Mesendoderm (in vitro differentiated cells): Measurements from ENCODE around the gene SMAP2.

Experiments
- DNase-seq: peaks from one replicate; pipeline ENCODE4 v3.0.0; 2013
- H2AK5ac ChIP-seq: 2 replicates; pipeline ENCODE4 v1.6.1; 2013; ENCODE audit warnings: low read length, inconsistent platforms
- H2BK120ac ChIP-seq: 2 replicates; pipeline ENCODE4 v1.6.1; 2013; ENCODE audit warnings: low read depth, mild to moderate bottlenecking, low read length, moderate library complexity, mixed read lengths
- H2BK15ac ChIP-seq: replicated peaks from 2 replicates; pipeline ENCODE4 v1.6.1; 2013; ENCODE audit warnings: low read depth, mild to moderate bottlenecking, moderate library complexity
- H2BK5ac ChIP-seq: 2 replicates; pipeline ENCODE4 v1.6.1; 2013; ENCODE audit warnings: low read length, inconsistent platforms
- H3K18ac ChIP-seq: 2 replicates; pipeline ENCODE4 v1.6.1; 2013; ENCODE audit warnings: mild to moderate bottlenecking, low read length, mixed read lengths
- H3K23ac ChIP-seq: one replicate; pipeline ENCODE4 v1.6.1; 2013; ENCODE audit warnings: low read length
- H3K27ac ChIP-seq: 2 replicates; pipeline ENCODE4 v1.5.1; 2013; ENCODE audit warnings: low read depth, mild to moderate bottlenecking, inconsistent platforms, low read length, moderate library complexity
- H3K27me3 ChIP-seq: 2 replicates; pipeline ENCODE4 v1.6.1; 2013; ENCODE audit warnings: low read length, control low read depth, mild to moderate bottlenecking, inconsistent platforms; ENCODE audit not compliant: insufficient read depth, poor library complexity
- H3K36me3 ChIP-seq: 2 replicates; pipeline ENCODE4 v1.6.1; 2013; ENCODE audit warnings: low read length, inconsistent platforms; ENCODE audit not compliant: control insufficient read depth, insufficient read depth
- H3K4ac ChIP-seq: one replicate; pipeline ENCODE4 v1.6.1; 2013; ENCODE audit warnings: low read depth, mild to moderate bottlenecking, low read length, moderate library complexity
- H3K4me1 ChIP-seq: 2 replicates; pipeline ENCODE4 v1.6.1; 2013; ENCODE audit warnings: low read depth, low read length, inconsistent platforms; ENCODE audit not compliant: control insufficient read depth
- H3K4me2 ChIP-seq: 2 replicates; pipeline ENCODE4 v1.6.1; 2013; ENCODE audit warnings: low read length
- H3K4me3 ChIP-seq: 2 replicates; pipeline ENCODE4 v1.5.1; 2013; ENCODE audit warnings: mild to moderate bottlenecking, low read length
- H3K56ac ChIP-seq: one replicate; pipeline ENCODE4 v1.6.1; 2013; ENCODE audit warnings: low read length
- H3K79me1 ChIP-seq: 2 replicates; pipeline ENCODE4 v1.6.1; 2013; ENCODE audit warnings: low read length, inconsistent platforms
- H3K79me2 ChIP-seq: 2 replicates; pipeline ENCODE4 v1.6.1; 2013; ENCODE audit warnings: mild to moderate bottlenecking, low read length; ENCODE audit not compliant: control insufficient read depth, insufficient read depth
- H3K9ac ChIP-seq: 2 replicates; pipeline ENCODE4 v1.6.1; 2013; ENCODE audit warnings: low read length, inconsistent platforms
- H4K5ac ChIP-seq: one replicate; pipeline ENCODE4 v1.6.1; 2013; ENCODE audit warnings: low read length
- H4K8ac ChIP-seq: one replicate; pipeline ENCODE4 v1.6.1; 2013; ENCODE audit warnings: low read depth, mild to moderate bottlenecking, control low read depth, low read length, moderate library complexity
- WGBS: extraction: QIAGEN DNeasy Blood & Tissue Kit; methylation state at CpG from one replicate; pipeline ENCODE4 v1.1.7; 2013; ENCODE audit warnings: low lambda C conversion rate, missing lambda C conversion rate; ENCODE audit not compliant: insufficient coverage; ENCODE audit errors: extremely low coverage; 5-methylcytosine and 5-hydroxymethylcytosine counted together

The SMAP2 gene

DNA sequence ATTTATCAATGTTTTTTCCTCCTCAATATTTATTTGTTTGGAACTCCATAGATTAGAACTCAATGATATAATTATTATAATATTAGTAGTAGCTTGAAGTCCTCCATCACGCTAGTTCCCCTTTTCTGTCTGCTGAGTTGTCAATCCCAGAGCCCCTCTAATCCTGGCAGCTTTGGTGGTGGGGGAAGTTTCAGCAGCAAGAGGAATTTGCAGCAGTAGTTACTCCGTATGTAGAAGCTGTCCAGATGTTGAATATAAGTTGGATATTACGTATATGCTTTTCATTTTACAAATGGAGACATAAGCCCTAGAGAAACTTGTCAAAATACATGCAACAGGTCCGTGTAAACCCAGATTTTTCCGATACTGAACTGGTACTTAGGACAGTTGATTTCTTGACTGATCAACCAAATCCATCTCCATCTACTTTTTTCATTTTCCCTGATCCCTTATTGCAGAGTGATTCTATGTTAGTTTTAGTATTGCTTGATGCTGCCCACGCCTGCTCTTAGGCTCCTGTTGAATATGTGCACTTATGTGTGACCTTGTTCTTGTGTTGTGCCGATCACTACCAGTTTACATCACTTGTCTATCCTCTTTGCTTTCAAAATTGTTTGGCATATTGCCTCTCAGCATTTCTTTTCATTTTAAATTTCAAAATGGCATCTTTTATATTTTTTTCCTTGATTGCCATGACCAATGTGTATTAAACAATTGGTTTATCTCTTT, 28.1 kb downstream of the SMAP2 start:
- no peak overlapping the region for H4K8ac ChIP-seq
- WGBS: no CpG with 5 or more reads among the region's 7 CpGs

DNA sequence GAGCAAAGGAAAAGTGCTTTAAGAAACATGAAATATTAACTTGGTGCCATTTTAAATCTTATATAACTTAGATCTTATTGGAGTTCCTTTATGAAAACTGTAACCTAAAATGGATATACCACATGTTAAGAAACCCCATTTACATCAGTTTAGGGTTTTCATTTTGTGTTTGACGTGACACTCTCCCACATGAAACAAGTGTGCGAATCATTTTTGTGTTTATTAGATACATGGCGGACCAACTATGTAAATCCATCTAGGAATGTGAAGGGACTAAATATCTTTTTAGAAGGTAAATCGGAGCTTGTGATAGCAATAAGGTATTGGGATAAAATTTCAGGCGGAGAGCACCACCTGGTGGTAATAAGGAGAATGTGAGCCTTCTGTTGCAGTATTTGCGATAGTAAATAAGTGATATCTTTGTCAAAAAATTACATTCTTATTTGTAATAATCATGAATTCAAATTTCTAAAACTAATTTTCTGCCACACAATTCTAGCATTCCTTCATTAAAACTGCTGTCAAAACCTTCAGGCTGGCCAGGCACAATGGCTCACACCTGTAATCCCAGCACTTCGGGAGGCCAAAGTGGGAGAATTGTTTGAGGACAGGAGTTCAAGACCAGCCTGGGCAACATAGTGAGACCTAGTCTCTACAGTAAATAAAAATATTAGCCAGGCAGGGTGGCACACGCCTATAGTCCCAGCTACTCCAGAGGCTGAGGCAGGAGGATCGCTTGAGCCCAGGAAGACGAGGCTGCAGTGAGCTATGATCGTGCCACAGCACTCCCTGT, 31.3 kb downstream of the SMAP2 start:
- Histone ChIP-seq H3K4me2 (no peak overlapping the region), H3K23ac (no peak overlapping the region)

More for the DNA sequence above, 28.1 kb downstream of the SMAP2 start:
- Histone ChIP-seq H3K4me1 (no peaks in the 10 kb centered on the region), H4K5ac (no peak overlapping the region), H3K79me1 (no peaks in the 10 kb centered on the region), H3K56ac (no peak overlapping the region), H2BK120ac (no peak overlapping the region), H3K27ac (no peak overlapping the region), H2BK5ac (no peak overlapping the region), H2AK5ac (no peak overlapping the region), H2BK15ac (no peak overlapping the region), H3K4me2 (no peak overlapping the region), H3K79me2 (no peaks in the 10 kb centered on the region), H3K4ac (no peak overlapping the region), H3K23ac (no peak overlapping the region), H3K4me3 (no peak overlapping the region), H3K36me3 (no peaks in the 10 kb centered on the region), H3K9ac (no peak overlapping the region), H3K18ac (no peak overlapping the region), H3K27me3 (no peaks in the 10 kb centered on the region)
- DNase-seq: no peak

DNA sequence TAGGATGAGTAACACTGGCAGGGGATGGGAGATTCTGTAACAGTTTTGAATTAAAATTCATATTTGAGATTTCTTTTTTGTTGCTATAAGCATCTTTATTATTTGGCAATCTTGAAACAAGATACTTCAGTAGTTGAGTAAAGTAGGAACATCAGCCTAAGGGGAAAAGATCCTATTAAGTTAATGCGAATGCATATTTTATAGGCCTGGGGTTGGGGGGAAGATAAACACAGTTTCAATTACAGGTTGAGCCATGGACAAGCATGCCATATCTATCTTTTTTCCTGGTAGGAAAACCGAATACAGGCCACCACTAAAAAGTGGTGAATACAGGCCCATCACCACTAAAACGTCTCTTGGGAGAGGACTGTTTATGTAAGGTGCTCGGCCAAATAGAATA, 32.3 kb downstream of the SMAP2 start:
- no peak overlapping the region for H2BK120ac ChIP-seq
- H2BK15ac ChIP-seq: no peak overlapping the region
- no peaks in the 10 kb centered on the region for H3K27me3 ChIP-seq
- H3K79me1 ChIP-seq: no peaks in the 10 kb centered on the region
- H4K8ac ChIP-seq: no peak overlapping the region
- no peak overlapping the region for H3K27ac ChIP-seq
- H3K4me3 ChIP-seq: no peak overlapping the region
- H2BK5ac ChIP-seq: no peak overlapping the region
- H3K4ac ChIP-seq: no peak overlapping the region
- no peak for DNase-seq
- no peak overlapping the region for H3K23ac ChIP-seq
- H3K9ac ChIP-seq: no peak overlapping the region
- H2AK5ac ChIP-seq: no peak overlapping the region
- no peak overlapping the region for H3K18ac ChIP-seq
- no CpG with 5 or more reads among the region's 4 CpGs for WGBS
- no peaks in the 10 kb centered on the region for H3K4me1 ChIP-seq
- no peak overlapping the region for H3K4me2 ChIP-seq
- no peak overlapping the region for H3K56ac ChIP-seq
- H3K79me2 ChIP-seq: no peaks in the 10 kb centered on the region
- no peak overlapping the region for H4K5ac ChIP-seq
- H3K36me3 ChIP-seq: no peaks in the 10 kb centered on the region

More for the DNA sequence above, 31.3 kb downstream of the SMAP2 start:
- no peaks in the 10 kb centered on the region for H3K79me2 ChIP-seq
- H3K18ac ChIP-seq: no peak overlapping the region
- H3K9ac ChIP-seq: no peak overlapping the region
- no peak overlapping the region for H2AK5ac ChIP-seq
- DNase-seq: peak; percentile 56
- no CpG with 5 or more reads among the region's 11 CpGs for WGBS
- H4K8ac ChIP-seq: no peak overlapping the region
- H2BK15ac ChIP-seq: no peak overlapping the region
- no peak overlapping the region for H3K4me3 ChIP-seq
- no peaks in the 10 kb centered on the region for H3K4me1 ChIP-seq
- no peaks in the 10 kb centered on the region for H3K27me3 ChIP-seq
- no peaks in the 10 kb centered on the region for H3K36me3 ChIP-seq
- H3K4ac ChIP-seq: no peak overlapping the region
- H4K5ac ChIP-seq: no peak overlapping the region
- H2BK120ac ChIP-seq: no peak overlapping the region
- H3K56ac ChIP-seq: no peak overlapping the region
- H3K27ac ChIP-seq: no peak overlapping the region
- H3K79me1 ChIP-seq: no peaks in the 10 kb centered on the region
- H2BK5ac ChIP-seq: no peak overlapping the region

DNA sequence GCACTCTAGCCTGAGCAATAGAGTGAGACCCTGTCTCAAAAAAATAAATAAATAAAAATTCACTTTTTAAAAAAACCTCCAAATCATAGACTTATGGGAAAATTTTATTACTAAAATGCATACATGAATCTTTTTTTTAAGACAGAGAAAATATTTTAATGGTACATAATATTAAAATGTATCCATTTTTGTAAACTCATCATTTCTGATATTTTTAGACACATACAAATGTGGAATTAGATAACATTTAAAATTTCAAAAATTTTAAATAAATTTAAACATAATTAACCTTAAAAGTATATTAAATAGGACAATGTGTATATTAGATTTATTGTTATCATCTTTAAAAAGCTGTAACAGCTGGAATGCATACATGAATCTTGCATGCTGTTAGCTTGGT, 33.9 kb downstream of the SMAP2 start:
- Histone ChIP-seq H3K27me3 (no peaks in the 10 kb centered on the region), H2BK15ac (no peak overlapping the region), H3K4ac (no peak overlapping the region), H4K5ac (no peak overlapping the region), H3K4me2 (no peak overlapping the region), H3K4me3 (no peak overlapping the region), H3K56ac (no peak overlapping the region), H2BK5ac (no peak overlapping the region), H3K18ac (no peak overlapping the region), H2AK5ac (no peak overlapping the region), H3K27ac (no peak overlapping the region), H3K4me1 (no peaks in the 10 kb centered on the region), H4K8ac (no peak overlapping the region), H3K79me2 (no peaks in the 10 kb centered on the region), H3K23ac (no peak overlapping the region), H3K36me3 (no peaks in the 10 kb centered on the region), H3K79me1 (no peaks in the 10 kb centered on the region), H3K9ac (no peak overlapping the region), H2BK120ac (no peak overlapping the region)
- DNase-seq: no peak

DNA sequence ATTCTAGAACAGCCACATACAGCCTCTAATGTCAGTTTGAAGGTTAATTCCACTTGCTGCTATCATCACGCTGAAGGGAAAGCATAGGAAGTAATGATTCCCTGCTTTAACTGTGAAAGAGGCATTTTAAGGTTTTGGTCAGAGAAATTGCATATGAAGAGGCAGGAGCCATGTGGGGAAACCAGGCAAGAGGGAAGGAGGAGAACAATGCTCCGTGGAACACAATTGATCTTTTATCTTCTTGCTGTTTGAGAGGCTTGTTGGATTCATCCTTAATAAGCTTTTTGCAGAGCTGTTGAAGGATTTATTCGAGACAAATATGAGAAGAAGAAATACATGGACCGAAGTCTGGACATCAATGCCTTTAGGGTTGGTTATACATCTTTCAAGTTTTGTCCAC, 35.9 kb downstream of the SMAP2 start:
- H4K8ac ChIP-seq: no peak overlapping the region
- no peak overlapping the region for H4K5ac ChIP-seq
- no peak overlapping the region for H3K23ac ChIP-seq
- no CpG with 5 or more reads among the region's 4 CpGs for WGBS
- no peak overlapping the region for H3K4me2 ChIP-seq
- H2BK15ac ChIP-seq: no peak overlapping the region
- H3K9ac ChIP-seq: no peak overlapping the region
- no peak overlapping the region for H2AK5ac ChIP-seq
- no peaks in the 10 kb centered on the region for H3K4me1 ChIP-seq
- H3K79me2 ChIP-seq: no peaks in the 10 kb centered on the region
- no peak overlapping the region for H3K4me3 ChIP-seq
- no peak overlapping the region for H3K27ac ChIP-seq
- no peaks in the 10 kb centered on the region for H3K36me3 ChIP-seq
- H3K4ac ChIP-seq: no peak overlapping the region
- no peaks in the 10 kb centered on the region for H3K27me3 ChIP-seq
- H3K18ac ChIP-seq: no peak overlapping the region
- no peak overlapping the region for H3K56ac ChIP-seq
- no peaks in the 10 kb centered on the region for H3K79me1 ChIP-seq
- no peak overlapping the region for H2BK5ac ChIP-seq
- no peak overlapping the region for H2BK120ac ChIP-seq
- no peak for DNase-seq
